Vagina (tissue), 2 donors: ENCODE results near the gene SPRR2G.

Experiments used
- POLR2A ChIP-seq, 2 donors: fragments of 450-650 bp; IDR thresholded peaks; one replicate each; pipeline ENCODE4 v1.6.1; 2017; ENCODE audit warnings: antibody characterized with exemption in 2 of 2, mild to moderate bottlenecking in 2 of 2, moderate library complexity in 2 of 2
- TF ChIP-seq, protein P1 (sequence below), 3 experiments: fragments of 450-650 bp in 2 of 3; fragments of 200-600 bp in 1 of 3; sonication (generic) in 1 of 3; IDR thresholded peaks; one replicate each; pipeline ENCODE4 v1.5.1; 2017 to 2019; ENCODE audit warnings: antibody characterized with exemption in 3 of 3, mild to moderate bottlenecking in 2 of 3, moderate library complexity in 2 of 3

DNA sequence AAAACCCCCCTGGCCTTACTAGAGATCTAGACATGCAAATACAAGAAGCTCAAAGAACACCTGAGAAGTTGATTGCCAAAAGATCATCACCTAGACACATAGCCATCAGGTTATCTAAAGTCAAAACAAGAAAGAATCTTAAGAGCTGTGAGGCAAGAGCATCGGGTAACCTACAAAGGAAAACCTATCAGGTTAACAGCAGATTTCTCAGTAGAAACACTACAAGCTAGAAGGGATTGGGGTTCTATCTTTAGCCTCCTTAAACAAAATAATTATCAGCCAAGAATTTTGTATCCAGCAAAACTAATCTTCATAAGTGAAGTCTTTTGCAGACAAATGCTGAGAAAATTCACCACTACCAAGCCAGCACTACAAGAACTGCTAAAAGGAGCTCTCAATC, 25.2 kb downstream of the SPRR2G start:
- no peak for TF ChIP-seq POLR2A (IDR thresholded peaks at IDR 0.05)
- TF ChIP-seq, protein P1, sequence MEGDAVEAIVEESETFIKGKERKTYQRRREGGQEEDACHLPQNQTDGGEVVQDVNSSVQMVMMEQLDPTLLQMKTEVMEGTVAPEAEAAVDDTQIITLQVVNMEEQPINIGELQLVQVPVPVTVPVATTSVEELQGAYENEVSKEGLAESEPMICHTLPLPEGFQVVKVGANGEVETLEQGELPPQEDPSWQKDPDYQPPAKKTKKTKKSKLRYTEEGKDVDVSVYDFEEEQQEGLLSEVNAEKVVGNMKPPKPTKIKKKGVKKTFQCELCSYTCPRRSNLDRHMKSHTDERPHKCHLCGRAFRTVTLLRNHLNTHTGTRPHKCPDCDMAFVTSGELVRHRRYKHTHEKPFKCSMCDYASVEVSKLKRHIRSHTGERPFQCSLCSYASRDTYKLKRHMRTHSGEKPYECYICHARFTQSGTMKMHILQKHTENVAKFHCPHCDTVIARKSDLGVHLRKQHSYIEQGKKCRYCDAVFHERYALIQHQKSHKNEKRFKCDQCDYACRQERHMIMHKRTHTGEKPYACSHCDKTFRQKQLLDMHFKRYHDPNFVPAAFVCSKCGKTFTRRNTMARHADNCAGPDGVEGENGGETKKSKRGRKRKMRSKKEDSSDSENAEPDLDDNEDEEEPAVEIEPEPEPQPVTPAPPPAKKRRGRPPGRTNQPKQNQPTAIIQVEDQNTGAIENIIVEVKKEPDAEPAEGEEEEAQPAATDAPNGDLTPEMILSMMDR (IDR thresholded peaks at IDR 0.05), result no peak
